ENCODE results near the gene UFSP2.
A peak's percentile ranks its signal among the peaks of the same experiment; 100 is the strongest.
"Not testable (repeated sequence)": the region's sequence is repeated elsewhere in the genome, so short reads cannot be mapped to it uniquely, and the experiment has no call there.

Gene UFSP2

DNA sequence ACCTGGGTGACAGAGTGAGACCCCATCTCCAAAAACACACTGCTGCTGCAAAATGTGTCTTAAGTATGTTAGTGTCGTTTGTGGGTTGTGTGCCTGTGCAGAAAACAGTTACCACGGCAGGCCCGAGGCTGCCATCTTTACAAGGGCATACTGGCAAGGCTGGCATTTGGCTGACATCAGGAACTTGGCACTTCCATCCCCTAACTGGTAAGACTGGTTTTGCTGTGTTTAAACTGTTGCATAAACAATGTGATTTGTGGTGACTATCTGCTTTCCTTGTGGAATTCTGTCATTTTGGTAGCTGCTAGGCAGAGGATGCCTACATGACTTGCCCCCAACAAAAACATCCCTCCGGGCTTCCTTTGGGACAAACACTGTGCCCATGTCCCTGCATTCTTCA lies 42.3 kb downstream of the UFSP2 start:
- DNase-seq (no peak), ATAC-seq (no peak)

DNA sequence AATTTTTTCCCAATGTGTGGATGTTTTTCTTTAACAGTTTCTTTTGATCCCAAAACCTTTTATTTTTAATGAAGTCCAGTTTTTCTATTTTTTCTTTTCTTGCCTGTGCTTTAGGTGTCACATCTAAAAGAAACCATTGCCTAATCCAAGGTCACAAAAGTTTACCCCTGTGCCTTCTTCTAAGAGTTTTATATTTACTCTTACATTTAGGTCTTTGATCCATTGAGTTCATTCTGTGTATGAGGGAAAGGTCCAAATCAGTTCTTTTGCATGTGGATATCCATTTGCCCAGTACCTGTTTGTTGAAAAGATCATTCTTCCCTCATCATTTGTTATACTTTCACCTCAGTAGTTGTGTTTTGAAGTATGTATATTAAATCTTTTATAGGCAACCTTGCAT lies 43.0 kb downstream of the UFSP2 start:
- no peak for ATAC-seq

DNA sequence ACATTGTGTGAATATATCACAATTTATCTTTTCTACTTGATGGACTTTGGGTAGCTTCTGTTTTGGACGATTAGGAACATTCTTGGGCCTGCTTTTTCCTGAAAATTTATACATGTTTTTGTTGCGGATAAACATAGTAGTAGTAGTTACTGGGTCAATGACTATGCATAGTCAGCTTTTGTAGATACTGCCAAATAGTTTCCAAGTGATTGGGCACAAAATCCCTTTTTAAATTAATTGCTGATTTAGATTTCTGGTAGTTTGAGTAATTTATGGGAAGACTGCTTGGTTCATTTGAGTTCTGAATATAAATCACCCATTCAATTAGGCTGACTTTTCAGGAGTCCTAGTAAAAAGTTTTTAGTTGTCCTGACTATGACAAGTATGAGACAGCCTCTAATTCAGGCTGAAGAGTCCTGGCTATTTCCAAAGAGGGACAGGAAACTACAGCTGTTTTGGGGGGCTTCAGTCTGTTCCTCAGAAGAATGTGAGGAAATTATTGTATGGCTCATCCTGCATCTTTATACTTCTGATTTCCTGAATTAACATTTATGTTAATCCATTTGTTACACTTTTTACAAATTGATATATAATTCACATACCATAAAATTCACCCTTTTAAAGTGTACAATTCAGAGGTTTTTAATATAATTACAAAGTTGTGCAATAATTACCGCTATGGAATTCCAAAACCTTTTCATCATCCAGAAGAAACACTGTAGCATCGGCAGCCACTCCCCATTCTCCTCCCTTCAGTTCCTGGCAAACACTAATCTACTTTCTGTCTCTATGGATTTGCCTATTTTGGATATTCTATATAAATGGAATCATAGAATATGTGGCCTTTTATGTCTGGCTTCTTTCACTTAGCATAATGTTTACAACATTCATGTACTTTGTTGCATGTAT lies 44.2 kb downstream of the UFSP2 start:
- no peak for ATAC-seq
- no peak for DNase-seq

More for the DNA sequence above, 43.0 kb downstream of the UFSP2 start:
- no peak for DNase-seq

DNA sequence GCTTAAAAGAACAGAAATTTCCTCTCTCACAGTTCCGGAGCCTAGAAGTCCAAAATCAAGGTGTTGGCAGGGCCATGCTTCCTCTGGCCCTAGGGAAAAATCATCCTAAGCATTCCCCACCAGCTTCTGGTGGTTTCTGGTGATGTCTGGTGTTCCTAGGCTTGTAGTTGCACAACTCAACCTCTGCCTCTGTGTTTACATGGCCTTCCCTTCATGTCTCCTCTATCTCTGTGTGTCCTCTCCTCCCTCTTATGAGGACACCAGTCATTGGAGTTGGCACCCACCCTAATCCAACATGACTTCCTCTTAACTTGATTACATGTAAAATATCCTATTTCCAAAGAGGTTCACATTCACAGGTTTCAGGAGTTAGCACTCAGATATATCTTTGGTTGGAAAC lies 45.4 kb downstream of the UFSP2 start:
- no peak for DNase-seq
- ATAC-seq, result no peak

DNA sequence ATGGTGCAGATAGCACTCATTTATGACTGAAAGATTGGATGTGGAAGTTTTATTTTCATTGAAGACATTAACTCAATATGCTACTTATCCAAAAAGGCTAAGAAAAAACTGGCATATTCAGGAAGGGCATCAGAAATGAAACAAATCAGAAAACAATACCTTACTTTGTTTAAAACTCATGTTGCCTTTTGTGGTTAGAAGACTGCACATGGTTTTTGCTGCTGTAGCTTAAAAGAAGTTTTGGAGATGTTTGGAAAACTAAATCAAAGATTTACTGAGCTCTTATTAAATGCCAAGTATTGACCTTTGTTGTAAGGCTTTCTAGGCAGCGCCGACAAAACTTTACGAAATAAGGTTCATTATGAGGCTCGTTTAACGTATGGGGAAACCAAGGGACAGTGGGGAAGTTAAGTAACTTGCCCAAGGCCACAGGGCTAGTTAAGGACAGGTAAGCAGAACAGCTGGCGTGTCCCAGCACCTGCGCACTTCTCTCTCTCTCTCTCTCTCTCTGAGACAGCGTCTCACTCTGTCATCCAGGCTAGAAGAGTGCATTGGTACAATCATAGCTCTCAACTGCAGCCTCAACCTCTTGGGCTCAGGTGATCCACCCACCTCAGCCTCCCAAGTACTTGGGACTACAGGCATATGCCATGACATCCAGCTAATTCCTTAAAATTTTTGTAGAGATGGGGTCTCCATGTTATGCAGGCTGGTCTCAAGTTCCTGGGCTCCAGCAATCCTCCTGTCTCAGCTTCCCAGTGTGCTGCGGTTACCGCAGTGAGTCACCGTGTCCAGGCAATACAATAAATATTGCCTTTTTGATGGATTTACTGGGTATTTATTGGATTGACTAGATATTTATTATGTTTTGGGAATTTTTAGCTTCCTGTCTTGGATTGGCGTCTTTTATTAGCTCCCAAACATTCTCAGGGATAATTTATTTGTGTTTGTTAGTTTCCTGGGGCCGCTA lies 46.2 kb downstream of the UFSP2 start:
- ATAC-seq, result no peak
- no peak for DNase-seq

DNA sequence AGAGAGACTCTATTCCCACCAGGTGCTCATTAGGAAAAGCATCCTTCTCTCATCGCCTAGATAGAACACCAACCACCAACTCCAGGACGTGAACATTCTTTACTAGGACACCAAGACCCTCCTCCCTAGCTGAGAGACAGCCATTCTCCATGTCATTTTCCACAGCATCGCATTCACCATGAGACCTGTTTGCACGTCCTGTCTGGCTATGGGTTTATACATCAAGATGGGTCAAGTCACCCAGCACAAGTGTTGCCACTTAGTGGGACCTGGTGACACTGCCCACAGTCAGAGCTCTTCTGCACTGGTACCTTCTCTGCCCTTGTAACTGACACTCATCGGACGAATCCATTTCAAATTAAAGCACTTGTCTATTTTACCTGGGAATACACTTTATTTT lies 47.5 kb downstream of the UFSP2 start:
- ATAC-seq, result no peak
- DNase-seq, result no peak

DNA sequence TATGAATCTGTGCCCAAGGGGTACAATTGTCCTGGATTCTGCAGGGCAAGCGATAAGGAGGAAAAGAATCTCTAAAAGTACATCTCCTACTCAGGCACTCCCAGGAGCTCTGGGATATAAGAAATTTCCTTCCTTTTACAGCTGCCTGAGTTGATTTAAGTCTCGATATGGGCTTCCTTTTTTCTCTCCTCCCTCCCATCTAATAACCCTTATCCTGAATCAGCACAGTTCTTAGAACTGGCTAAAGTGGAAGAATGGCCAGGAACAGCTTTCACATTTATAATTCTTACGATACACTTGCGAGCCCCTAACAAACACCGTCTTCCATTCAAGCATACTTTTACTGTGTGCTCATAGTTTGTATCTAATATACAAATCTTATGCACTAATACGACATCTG lies 51.2 kb downstream of the UFSP2 start:
- no peak for DNase-seq
- ATAC-seq, result no peak

DNA sequence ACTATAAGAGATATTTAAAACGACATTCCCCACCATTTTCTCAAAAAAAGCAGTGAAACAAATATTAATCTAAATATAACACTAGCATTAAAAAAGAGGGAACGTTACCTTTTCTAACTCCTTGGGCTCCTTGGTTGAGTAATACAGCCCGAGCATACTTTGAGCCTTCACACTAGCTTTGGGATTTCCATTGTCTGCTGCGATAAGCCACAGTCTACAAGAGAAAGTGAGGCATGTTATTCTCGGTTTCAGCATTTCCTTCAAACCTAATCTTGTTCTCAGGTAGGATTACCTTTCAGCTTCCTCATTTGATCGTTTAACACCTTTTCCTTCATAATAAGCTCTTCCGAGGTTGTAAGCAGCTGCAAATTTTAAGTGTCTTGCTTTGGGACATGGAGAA lies 51.7 kb downstream of the UFSP2 start:
- ATAC-seq, result no peak

DNA sequence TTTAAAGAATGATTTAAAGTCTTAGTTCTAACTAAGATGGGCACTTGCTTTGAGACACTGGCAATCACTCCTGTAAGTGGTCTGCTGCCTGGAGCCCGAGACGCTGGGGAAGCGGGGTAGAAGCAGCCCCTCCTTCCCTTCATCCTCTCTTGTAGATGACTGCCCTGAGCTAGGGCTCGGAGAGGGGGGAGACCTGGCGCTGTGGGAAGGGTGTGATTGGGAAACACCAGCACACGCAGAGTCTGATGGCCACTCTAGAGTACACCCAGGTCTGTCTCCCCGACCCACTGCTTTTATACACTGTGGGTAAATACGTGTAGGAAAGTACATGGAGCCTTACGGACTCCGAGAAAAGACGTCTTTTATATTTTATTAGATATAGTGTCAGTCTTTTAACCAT lies 54.1 kb downstream of the UFSP2 start:
- no peak for DNase-seq
- ATAC-seq, result no peak

More for the DNA sequence above, 51.7 kb downstream of the UFSP2 start:
- no peak for DNase-seq

DNA sequence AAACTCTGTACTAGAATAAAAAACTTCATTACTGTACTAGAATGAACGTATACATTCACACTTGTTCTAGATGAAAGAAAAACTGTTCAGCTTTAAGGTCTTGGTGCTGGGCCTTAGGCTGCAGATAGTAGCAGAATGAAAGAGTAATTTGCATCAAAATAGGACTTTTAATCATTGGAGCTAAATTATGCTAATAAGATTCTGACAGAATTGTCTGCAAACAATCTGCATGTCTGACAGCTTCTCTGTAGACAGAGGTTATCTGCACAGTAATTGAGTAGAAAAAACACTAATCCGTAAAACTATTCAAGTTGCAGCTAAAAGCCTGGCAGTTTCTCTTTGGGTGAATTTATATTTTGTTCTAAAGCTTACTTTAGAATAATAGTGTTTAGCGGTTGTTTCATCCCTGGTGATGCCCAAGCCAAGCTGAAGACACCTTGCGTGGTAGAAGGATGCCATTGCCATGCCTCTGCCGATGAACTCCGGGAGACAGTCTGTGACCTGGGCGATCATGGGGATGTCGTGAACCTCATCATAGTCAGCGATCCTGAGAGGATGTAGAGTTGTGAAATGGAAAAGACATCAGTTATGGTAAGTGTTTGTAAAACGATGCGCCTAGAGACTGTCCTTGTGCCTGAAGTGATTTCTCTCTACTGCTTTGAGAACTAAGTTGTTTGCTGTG lies 55.4 kb downstream of the UFSP2 start:
- ATAC-seq (no peak), DNase-seq (no peak)

DNA sequence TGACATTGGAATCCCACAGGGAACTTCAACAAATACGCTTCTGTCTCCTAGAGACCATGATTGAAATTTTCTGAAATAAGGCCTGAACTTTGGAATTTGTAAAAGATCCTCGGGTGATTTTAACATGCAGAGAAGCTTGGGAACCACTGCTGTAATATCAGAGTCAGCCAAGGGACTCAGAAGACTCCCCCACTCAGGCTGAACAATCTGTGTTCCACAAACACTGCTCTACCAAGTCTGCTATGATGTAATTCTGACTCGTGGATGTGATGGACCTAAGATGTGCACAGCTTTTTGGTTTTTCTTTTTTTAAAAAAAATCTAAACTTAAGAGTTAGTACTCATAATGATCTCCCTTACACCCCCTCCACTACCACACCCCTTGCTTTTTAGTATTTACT lies 56.0 kb downstream of the UFSP2 start:
- ATAC-seq (no peak), DNase-seq (no peak)

DNA sequence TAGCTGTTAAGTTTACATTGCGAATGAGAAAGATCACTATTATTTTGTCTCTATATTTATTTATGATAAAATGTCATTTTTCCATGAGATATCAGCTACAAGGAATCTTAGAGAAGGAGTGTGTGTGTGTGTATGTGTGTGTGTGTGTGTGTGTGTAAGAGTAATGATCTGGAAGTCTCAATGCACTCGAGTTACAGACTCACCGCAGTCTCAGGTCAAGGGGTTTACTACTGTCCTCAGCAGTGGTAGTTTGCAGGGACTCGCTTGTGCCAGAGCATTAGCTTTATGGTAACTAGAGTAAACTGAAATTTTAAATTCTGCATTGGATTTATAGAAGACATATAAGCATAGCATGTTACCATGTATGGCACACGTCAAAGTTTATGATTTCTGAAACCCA lies 60.9 kb downstream of the UFSP2 start:
- ATAC-seq, result no peak
- DNase-seq, result no peak

DNA sequence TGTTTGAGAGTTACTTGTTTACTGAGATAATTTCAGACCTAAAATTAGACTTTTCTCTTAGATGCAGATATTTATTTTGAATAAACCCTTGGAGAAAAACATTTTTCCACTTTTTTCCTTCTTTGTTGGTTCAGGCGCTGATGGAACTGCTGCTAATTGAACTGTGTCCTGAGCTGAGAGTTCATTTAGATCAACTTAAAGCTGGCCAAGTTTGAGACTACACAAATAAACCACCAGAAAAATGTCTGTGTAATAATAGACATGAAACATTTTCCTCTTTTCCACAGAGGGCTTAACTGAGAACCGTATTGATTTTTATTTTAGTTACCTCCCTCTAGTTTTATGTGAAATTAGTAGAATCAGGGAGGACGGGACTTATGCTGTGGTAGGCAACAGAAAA lies 62.5 kb downstream of the UFSP2 start:
- DNase-seq (no peak), ATAC-seq (no peak)

DNA sequence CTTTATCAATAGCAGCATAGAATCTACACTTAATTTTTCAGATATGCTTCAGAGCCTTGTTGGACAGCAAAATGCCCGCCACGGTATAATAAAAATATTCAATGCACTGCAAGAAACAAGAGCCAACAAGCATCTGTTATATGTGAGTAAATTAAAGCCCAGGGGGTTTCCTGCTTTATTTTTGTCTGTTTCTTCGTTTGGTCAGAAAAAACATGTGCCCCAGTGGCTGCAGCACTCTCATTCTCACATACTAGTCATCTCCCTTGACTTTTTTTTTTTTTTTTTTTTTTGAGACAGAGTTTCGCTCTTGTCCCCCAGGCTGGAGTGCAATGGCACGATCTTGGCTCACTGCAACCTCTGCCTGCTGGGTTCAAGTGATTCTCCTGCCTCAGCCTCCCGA lies 63.2 kb downstream of the UFSP2 start:
- ATAC-seq, result not testable (repeated sequence)

DNA sequence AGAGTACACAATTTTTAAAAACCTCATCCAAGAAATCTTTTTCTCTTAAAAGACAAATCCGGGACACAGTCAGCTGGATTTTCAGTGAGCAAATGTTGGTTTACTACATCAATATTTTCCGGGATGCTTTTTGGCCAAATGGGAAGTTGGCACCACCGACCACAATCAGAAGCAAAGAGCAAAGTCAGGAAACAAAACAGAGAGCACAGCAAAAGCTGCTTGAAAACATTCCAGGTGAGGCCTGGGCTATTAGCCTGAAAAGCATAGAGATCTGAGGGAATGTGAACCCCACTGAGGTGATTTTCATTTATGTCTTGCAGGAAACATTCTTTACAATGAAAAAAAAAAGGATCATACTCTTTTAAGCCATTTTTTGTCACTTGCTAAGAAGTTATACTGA lies 63.9 kb downstream of the UFSP2 start:
- ATAC-seq, result no peak
- no peak for DNase-seq

More for the DNA sequence above, 63.2 kb downstream of the UFSP2 start:
- not testable (repeated sequence) for DNase-seq

DNA sequence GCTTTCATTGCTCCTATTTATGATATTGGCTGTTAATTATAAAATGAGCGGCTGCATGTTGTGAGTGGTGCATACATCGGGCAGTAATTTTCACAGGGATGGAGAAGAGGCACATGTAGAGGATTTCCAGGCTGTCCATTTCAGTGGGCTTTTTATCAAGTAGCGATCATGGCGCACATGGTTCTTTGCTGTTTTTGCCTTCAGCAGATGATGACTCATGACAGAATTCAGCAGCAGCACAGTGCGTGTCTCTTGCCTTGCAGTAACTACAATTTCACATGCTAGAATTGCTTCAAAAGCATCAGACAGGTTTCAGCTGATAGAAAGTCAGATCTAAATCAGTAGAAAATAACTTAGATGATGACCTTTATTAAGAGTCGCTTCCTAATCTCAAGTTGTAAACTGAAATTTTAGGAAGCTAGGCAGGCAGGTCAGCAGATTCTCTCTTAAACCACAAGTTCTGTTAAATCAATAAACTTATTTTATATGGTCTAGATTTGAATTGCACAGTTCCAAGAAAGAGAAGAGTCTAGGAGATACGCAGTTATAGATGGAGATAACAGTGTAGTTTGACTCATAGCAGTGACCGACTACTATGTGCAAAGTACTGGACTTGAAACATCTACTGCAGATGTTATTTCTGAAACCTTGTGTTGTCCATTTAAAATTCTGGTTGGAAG lies 65.9 kb downstream of the UFSP2 start:
- DNase-seq (no peak), ATAC-seq (no peak)

DNA sequence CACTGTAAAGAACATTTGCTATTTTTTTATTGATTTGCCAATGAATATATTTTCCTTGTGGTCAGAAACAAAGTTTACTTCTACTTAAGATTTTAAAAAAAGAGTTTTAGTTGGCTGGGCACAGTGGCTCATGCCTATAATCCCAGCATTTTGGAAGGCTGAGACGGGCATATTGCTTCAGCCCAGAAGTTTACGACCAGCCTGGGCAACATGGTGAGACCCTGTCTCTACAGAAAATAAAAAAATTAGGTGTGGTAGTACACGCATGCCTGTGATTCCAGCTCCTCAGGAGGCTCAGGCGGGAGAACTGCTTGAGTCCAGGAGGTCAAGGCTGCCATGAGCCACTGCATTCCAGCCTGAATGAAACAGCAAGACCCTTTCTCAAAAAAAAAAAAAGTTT lies 66.8 kb downstream of the UFSP2 start:
- no peak for DNase-seq
- ATAC-seq, result no peak

DNA sequence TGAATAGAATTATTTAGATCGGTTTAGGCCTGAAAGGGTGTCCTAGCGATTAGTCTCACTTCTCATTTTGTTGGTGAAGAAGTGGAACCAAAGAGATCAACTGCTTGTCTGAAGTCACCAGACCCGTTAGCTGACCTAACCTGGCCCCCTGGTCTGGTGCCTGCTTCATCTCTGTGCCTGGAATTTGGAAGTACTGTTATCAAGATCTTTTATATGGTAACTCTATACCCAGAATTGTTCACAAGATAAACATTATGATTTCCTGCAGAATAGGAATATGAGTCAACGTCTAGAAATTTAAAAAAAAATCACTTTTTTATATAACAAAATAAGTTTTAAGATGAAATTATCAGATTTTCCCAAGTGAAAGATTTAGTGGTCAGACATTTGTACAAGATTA lies 67.2 kb downstream of the UFSP2 start:
- ATAC-seq, result no peak
- DNase-seq, result no peak

DNA sequence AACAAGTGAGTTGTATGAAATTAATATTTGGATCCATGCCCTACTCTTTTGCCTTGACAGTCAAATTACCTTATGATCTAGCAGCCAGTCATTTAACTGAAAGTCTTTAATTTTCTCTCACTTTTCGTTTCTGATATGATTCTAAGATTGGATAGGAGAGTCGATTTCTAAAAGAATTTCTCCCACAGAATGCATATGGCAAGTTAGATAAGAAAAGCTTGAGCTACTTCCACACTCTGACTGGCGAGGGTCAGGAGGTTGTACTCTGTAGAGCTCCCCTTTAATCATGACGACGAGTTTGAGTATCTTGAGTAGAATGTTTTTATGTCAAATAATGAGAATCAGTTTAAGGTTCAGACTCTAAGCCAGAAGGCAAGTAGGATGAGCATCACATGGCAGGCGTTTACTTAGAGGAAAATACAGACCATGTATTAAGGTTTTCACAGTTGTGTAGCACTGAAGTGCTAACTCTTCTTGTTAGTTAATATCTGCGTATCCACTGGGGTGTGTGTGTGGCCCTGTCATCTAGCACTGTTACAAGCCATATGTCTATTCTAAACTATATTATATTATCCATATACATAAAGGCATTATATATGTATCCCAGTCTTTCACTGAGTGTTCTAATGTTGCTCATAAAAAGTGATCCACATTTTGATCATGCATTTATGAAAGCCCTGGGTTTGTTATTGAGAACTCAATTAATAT lies 67.9 kb downstream of the UFSP2 start:
- DNase-seq (no peak), ATAC-seq (no peak)

DNA sequence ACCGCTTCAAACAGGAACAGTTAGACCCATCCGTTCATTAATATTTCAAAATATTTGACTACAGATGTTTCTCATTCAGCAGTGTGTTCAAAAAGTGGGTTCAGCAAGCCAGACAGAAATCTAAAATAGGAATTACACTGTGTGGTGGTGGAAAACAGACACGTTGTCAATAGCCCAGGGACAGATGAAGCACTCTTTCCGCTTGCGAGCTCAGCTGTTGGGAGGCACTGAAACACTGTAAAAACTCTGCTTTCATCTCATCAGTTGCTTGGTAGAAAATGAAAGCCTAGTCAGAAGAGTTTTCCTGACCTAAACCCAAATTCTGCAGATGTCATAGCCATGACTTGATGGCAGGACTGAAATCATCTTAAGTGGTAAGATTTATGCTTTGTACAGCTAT lies 68.6 kb downstream of the UFSP2 start:
- ATAC-seq, result peak; percentile 36
- no peak for DNase-seq

DNA sequence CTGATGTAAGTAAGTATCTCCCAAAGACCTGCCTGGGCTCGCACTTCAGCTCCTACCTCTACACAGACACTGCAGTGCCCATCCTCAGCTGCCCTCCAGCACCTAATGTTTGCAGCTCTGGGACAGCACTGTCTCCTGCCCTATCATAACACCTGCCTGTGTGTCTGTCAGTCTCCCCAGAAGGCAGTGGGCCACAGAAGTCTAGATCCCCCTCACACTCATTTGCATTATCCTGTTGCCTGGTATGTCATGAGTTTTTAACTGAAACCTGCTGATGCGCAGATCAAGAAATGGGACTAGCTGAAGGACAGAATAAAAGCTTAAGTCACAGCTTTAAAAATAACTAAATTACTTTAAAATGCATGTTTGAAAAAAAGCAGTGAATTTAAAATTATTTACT lies 73.0 kb downstream of the UFSP2 start:
- ATAC-seq (no peak), DNase-seq (no peak)

All from stimulated activated naive CD8-positive, alpha-beta T cell treated with anti-CD3 and anti-CD28 coated beads, Interleukin-15, Interleukin-2, amounts not matched to agents 100 U/mL and 50 U/mL, for 24 hours (primary cell).